Spleen (tissue), 11 donors: Measurements from ENCODE around the gene TAL2. TPM values are rescaled to one million over a fixed set of nuclear protein-coding genes. Genes with fewer than 3 reads are reported as not detected.

Experiments used
- DNase-seq: peaks from one replicate; pipeline ENCODE4 v3.0.0-alpha.2; 2020
- H3K27ac ChIP-seq, 8 donors: fragments of 200-600 bp; sonication (generic) in 7 of 8; 1 replicate in 4 of 8; 2 replicates in 4 of 8; pipeline versions ENCODE4 v1.5.0 to v1.8.0; 2016 to 2021; ENCODE audit warnings: inconsistent platforms in 4 of 8, mild to moderate bottlenecking in 4 of 8, moderate library complexity in 1 of 8
- H3K27me3 ChIP-seq, 7 donors: fragments of 200-600 bp; sonication (generic) in 6 of 7; replicated peaks in 1 of 7; 1 replicate in 4 of 7; 2 replicates in 3 of 7; pipeline versions ENCODE4 v1.5.0 to v1.8.0; 2016 to 2021; ENCODE audit warnings: inconsistent platforms in 3 of 7, mild to moderate bottlenecking in 1 of 7
- H3K36me3 ChIP-seq, 6 donors: fragments of 200-600 bp; sonication (generic) in 5 of 6; 1 replicate in 4 of 6; 2 replicates in 2 of 6; pipeline versions ENCODE4 v1.5.0 to v1.8.0; 2016 to 2021; ENCODE audit warnings: inconsistent platforms in 2 of 6
- H3K4me1 ChIP-seq, 6 donors: fragments of 200-600 bp; sonication (generic) in 5 of 6; 1 replicate in 3 of 6; 2 replicates in 3 of 6; pipeline versions ENCODE4 v1.5.0 to v1.8.0; 2016 to 2021; ENCODE audit warnings: inconsistent platforms in 3 of 6
- H3K4me3 ChIP-seq, 8 donors: fragments of 200-600 bp; sonication (generic) in 7 of 8; 1 replicate in 4 of 8; 2 replicates in 4 of 8; pipeline versions ENCODE4 v1.5.0 to v1.8.0; 2016 to 2021; ENCODE audit warnings: inconsistent platforms in 4 of 8, mild to moderate bottlenecking in 4 of 8, moderate library complexity in 2 of 8
- H3K9me3 ChIP-seq, 8 donors: fragments of 200-600 bp; sonication (generic) in 7 of 8; 1 replicate in 4 of 8; 2 replicates in 4 of 8; pipeline versions ENCODE4 v1.5.0 to v1.8.0; 2016 to 2021; ENCODE audit warnings: inconsistent platforms in 4 of 8
- POLR2A ChIP-seq, 3 donors: fragments of 450-650 bp; IDR thresholded peaks; one replicate each; pipeline ENCODE4 v1.5.1; 2017; ENCODE audit warnings: antibody characterized with exemption in 3 of 3, mild to moderate bottlenecking in 1 of 3
- POLR2AphosphoS5 ChIP-seq, 3 donors: sonication (generic); formaldehyde crosslinking; IDR thresholded peaks; one replicate each; pipeline ENCODE4 v1.5.1; 2017; ENCODE audit warnings: antibody characterized with exemption in 3 of 3
- WGBS, 5 donors: extraction: QIAGEN DNeasy Blood & Tissue Kit in 3 of 5; methylation state at CpG; one replicate each; pipeline versions ENCODE4 v1.1.5 to v1.1.7; 2013 to 2018; 5-methylcytosine and 5-hydroxymethylcytosine counted together
- intact Hi-C: fragments of 100-400 bp; cut with DNase I; formaldehyde crosslinking; loops from one replicate; pipeline ENCODE4 v1.15.0; 2023; ENCODE audit warnings: low total_unique reads
- polyA plus RNA-seq, 3 donors: library from polyadenylated mRNA; stranded (reverse); fragments of 200-250 nt; gene quantifications; one replicate each; pipeline ENCODE4 v1.2.1, GENCODE V29; 2013
- total RNA-seq, 7 donors: library from RNA; depleted of rRNA in 3 of 7; stranded (reverse); fragments of >200 nt in 3 of 7; fragmentation: NEBNext Ultra II Directional in 4 of 7; extraction: Animal tissue kit (Norgen Biotek cat#: 25700) in 4 of 7; gene quantifications; one replicate each; pipeline versions ENCODE4 v1.1.0 to v1.2.1, GENCODE V29; 2016 to 2021
- TF ChIP-seq, protein P1 (sequence below), 11 experiments: fragments of 200-600 bp in 7 of 11; fragments of 450-650 bp in 4 of 11; sonication (generic) in 4 of 11; IDR thresholded peaks in 8 of 11; conservative IDR thresholded peaks in 3 of 11; 1 replicate in 7 of 11; 2 replicates in 4 of 11; pipeline versions ENCODE4 v1.4.0 to v1.8.0; 2016 to 2021; ENCODE audit warnings: antibody characterized with exemption in 11 of 11, inconsistent platforms in 4 of 11, mild to moderate bottlenecking in 1 of 11
- donor health status: healthy with polysubstance abuse.
- donor health status: DM: no; HTN: no; CAD: no; lungs with moderate emphysema.
- donor health status: DM: no; HTN: no; CAD: no.
- donor health status: Bipolar disorder and iron deficiency.
- donor health status: healthy.
- donor health status: DM: no; HTN: no; CAD: no.
- donor health status: DM: yes; HTN: yes; CAD: no.

Gene TAL2
- total and polyA plus RNA-seq, 10 donors = 0.22 to 0.54 TPM; not detected in 8

GRCh38 chr9:105679257-105680022, 17.2 kb downstream of the TAL2 start:
- Histone ChIP-seq H3K4me3 (no peak overlapping the region), H3K27me3 (no peaks in the 10 kb centered on the region), H3K27ac (no peak overlapping the region), H3K9me3 (no peaks in the 10 kb centered on the region), H3K4me1 (no peaks in the 10 kb centered on the region), H3K36me3 (no peaks in the 10 kb centered on the region)
- TF ChIP-seq POLR2AphosphoS5 (IDR thresholded peaks at IDR 0.05) = no peak
- TF ChIP-seq POLR2A (IDR thresholded peaks at IDR 0.05) = no peak
- TF ChIP-seq, protein P1, sequence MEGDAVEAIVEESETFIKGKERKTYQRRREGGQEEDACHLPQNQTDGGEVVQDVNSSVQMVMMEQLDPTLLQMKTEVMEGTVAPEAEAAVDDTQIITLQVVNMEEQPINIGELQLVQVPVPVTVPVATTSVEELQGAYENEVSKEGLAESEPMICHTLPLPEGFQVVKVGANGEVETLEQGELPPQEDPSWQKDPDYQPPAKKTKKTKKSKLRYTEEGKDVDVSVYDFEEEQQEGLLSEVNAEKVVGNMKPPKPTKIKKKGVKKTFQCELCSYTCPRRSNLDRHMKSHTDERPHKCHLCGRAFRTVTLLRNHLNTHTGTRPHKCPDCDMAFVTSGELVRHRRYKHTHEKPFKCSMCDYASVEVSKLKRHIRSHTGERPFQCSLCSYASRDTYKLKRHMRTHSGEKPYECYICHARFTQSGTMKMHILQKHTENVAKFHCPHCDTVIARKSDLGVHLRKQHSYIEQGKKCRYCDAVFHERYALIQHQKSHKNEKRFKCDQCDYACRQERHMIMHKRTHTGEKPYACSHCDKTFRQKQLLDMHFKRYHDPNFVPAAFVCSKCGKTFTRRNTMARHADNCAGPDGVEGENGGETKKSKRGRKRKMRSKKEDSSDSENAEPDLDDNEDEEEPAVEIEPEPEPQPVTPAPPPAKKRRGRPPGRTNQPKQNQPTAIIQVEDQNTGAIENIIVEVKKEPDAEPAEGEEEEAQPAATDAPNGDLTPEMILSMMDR (IDR thresholded peaks at IDR 0.05 in 8 of 11, conservative IDR thresholded peaks at IDR 0.05 in 3 of 11) = no peak
- intact Hi-C loops = no loop called here
- 84 to 93% (median 87%) methylated on average over 8 of the region's 8 CpGs for WGBS, 5 donors
- DNase-seq = no peak

GRCh38 chr9:105681313-105681712, 19.1 kb downstream of the TAL2 start:
- Histone ChIP-seq H3K36me3 (no peaks in the 10 kb centered on the region), H3K27ac (no peak overlapping the region), H3K4me1 (no peaks in the 10 kb centered on the region), H3K9me3 (no peaks in the 10 kb centered on the region), H3K4me3 (no peak overlapping the region), H3K27me3 (no peaks in the 10 kb centered on the region)
- no peak for DNase-seq
- no peak for TF ChIP-seq POLR2A (IDR thresholded peaks at IDR 0.05)
- TF ChIP-seq POLR2AphosphoS5 (IDR thresholded peaks at IDR 0.05) = no peak
- TF ChIP-seq, protein P1 (IDR thresholded peaks at IDR 0.05 in 8 of 11, conservative IDR thresholded peaks at IDR 0.05 in 3 of 11) = no peak
- WGBS, 5 donors = 85 to 98% (median 95%) methylated on average over 2 of the region's 2 CpGs
- intact Hi-C loops = no loop called here

DNA sequence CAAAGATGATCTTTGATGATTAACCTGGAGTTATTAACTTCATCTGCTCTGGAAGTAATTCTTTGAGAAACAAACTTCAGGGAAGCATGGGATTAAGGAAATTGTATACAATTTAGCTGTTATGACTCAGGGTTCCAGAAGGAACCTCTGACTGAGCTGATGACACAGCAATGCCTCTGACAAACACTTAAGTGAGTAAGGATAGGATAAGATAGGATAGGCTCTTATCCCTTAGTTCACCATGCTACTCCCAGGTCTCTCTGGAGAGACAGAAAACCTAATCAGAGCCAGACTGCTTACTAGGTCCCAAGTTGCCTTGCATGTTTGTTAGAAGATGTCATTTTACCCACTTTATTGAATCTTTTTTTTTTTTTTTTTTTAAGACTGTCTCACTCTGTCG, 19.5 kb downstream of the TAL2 start:
- no peaks in the 10 kb centered on the region for H3K27me3 ChIP-seq
- TF ChIP-seq, protein P1 (IDR thresholded peaks at IDR 0.05 in 8 of 11, conservative IDR thresholded peaks at IDR 0.05 in 3 of 11) = no peak
- TF ChIP-seq POLR2AphosphoS5 (IDR thresholded peaks at IDR 0.05) = no peak
- no peak for TF ChIP-seq POLR2A (IDR thresholded peaks at IDR 0.05)
- no peaks in the 10 kb centered on the region for H3K4me1 ChIP-seq
- WGBS, 5 donors = 81 to 100% (median 96%) methylated on average over 1 of the region's 1 CpG
- no peaks in the 10 kb centered on the region for H3K36me3 ChIP-seq
- DNase-seq = no peak
- no peak overlapping the region for H3K27ac ChIP-seq
- H3K4me3 ChIP-seq = no peak overlapping the region
- intact Hi-C loops = no loop called here
- no peaks in the 10 kb centered on the region for H3K9me3 ChIP-seq

DNA sequence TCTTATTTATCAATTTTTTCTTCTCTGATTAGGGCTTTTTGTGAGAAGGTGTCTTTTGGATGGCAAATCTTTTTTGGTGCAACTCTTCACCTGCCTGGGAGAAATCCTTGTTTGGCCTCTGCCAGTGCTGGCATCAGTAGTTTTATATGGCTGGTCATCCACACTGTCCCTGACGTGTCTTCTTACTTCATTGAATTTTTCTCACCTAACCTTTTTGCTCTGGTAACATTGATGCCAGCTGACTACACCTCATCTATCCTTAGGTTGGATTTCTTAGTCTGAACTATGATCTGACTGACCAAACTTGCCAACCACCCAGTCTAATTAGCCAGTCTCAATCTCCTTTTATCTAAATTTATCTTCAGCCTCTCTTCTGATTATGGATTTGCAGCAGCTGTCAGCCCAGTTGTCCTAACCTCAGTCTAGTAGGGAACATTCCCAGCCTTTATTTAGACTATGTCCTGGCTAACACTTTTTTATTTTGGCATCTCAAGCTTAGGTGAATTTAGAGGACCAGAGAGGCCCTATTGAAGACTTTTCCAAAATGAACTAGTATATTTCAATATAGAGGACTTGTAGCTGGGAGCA, 21.5 kb downstream of the TAL2 start:
- WGBS, 5 donors = 75 to 90% (median 81%) methylated on average over 1 of the region's 1 CpG
- intact Hi-C loops = no loop called here

More for the DNA sequence above, 21.5 kb downstream of the TAL2 start:
- no peaks in the 10 kb centered on the region for H3K4me1 ChIP-seq
- no peak overlapping the region for H3K4me3 ChIP-seq
- no peak for DNase-seq
- H3K27ac ChIP-seq = no peak overlapping the region
- H3K9me3 ChIP-seq = no peaks in the 10 kb centered on the region
- H3K27me3 ChIP-seq = no peaks in the 10 kb centered on the region
- H3K36me3 ChIP-seq = no peaks in the 10 kb centered on the region
- TF ChIP-seq POLR2A (IDR thresholded peaks at IDR 0.05) (no peak), POLR2AphosphoS5 (IDR thresholded peaks at IDR 0.05) (no peak)
- TF ChIP-seq, protein P1 (IDR thresholded peaks at IDR 0.05 in 8 of 11, conservative IDR thresholded peaks at IDR 0.05 in 3 of 11) = no peak
